Stimulated activated CD8-positive, alpha-beta memory T cell treated with anti-CD3 and anti-CD28 coated beads, Interleukin-12 subunit alpha, Interleukin-12 subunit beta, amount 100 ng/mL, for 24 hours (primary cell): Measurements from ENCODE around the gene MON1B.

Experiments
- DNase-seq: peaks from one replicate; pipeline ENCODE4 v3.0.0-alpha.2; 2020; ENCODE audit errors: extremely low read depth

MON1B gene

GRCh38 chr16:77246150-77246549 lies 55.2 kb downstream of the MON1B start:
- DNase-seq, result no peak

GRCh38 chr16:77250400-77250799 lies 59.4 kb downstream of the MON1B start:
- no peak for DNase-seq
